ENCODE data around the gene HSPA4.
A peak's percentile ranks its signal among the peaks of the same experiment; 100 is the strongest.
"Not testable (repeated sequence)": the region's sequence is repeated elsewhere in the genome, so short reads cannot be mapped to it uniquely, and the experiment has no call there.

The HSPA4 gene

DNA sequence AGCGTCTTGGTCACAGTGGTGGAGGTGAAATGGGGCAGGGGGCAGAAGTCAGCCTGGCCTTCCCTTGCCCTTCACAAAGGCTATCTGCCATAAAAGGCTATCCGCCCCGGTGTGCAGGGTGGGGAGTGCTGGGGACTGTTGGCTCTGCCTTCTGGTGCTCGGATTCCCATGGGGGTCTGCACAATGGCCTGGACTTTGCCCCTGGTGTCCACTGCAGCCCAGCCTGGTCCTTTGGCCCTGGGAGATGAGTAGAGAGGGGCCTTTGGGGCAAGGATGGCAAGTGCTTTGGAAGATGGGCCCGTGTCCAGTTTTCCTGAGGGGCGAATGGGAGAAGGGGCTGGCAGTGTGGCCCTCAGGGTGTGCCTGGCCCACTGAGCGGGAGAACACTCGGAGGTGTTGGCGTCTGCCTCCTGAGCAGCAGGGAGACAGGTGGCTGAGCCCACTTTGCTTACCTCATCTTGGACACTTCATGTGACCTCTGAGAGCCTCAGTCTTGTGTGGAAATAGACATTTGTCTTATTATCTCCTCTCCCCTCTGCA lies 69.9 kb downstream of the HSPA4 start:
- DNase-seq = no peak

DNA sequence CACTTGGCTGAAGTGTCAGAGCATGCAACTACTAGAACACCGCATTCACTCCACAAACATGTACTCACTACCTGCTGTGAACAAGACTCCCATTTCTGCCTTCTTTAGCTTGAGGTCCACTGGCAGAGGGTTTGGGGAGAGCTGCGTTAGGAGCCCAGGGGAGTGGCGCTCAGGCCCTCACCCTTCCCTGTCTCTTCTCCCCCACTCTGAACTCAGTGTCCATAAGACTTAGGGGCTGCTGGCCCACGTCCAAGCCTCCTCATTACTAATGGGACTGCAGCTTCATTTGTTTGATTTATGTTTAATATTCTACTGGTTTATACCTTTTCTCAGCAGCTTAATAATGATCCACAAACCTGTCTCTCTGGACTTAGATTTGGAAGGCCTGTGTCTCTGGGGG lies 70.9 kb downstream of the HSPA4 start:
- DNase-seq = no peak

DNA sequence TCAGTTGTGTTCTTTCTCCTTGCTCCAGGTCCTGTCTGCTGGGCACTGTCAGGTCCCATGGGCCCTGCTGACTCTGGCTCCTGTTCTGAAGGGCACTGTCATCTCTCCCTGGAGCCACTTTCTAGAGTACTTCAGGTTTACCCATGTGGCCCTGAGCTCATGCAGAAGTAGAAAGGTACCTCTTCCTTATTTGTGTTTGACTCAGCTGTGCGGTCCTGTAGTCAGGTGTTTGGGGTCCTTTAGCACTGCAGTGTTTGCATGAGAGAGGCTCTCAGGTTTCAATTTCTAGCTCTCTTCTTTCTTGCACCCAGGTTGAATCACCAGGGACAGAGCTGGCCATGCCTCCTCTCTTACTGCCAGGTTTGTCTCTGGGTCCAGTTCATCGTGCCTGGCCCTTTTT lies 71.5 kb downstream of the HSPA4 start:
- no peak for DNase-seq

DNA sequence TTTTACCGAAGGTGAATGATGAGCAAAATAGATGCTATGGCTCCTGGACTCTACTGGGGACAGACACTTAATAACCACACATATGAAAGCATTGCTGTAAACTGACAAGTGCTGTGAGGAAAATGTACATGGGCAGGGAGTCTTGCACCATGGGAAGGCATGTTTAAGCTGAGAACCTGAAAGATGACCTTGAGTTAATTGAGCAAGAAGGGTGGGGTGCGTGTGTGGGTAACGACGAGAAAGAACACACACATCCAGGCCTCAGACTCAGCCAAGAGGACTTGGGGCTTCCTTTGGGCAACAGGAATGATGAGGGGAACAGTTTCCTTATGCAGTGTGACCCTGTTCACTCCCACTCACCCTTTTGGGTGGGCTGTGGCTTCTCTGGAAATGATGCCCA lies 73.1 kb downstream of the HSPA4 start:
- no peak for DNase-seq

DNA sequence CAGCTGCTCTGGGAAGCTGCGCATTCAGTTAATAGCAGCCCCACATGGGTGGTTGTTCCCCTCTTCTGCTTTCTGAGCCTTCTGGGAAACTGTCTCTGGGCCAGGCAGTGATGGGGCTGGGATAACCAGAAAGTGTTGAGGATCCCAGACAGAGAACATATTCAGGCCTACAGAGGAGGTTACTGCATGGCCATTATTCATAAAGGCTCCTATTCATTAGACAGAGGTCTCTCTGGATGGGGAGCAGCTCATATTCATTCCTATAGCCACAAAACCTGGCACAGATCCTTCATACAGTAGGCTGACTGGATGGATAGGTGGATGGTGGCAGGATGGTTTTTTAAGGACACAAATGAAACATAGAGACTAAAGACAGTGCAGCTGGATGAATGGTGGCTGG lies 76.3 kb downstream of the HSPA4 start:
- DNase-seq = peak in 1 of 56 donors; percentile 15

DNA sequence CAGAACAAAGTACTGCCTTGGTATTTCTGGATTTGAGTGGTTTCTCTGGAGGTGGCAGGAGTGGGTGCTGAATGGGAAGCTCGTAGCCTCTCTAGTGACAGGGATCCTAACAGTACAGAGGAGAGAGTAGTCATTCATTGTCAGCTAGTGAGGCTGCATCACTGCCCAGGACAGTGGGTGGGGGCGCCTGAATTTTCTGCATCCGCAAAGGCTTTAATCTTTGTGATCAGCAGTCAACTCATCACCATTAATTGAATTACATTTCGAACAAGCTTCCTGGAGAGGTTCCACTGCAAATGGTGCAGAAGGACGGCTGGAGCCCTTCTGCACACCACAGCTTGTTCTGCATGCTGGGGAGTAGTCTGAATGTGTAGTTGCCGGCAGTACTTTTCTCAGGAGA lies 77.5 kb downstream of the HSPA4 start:
- DNase-seq = no peak

DNA sequence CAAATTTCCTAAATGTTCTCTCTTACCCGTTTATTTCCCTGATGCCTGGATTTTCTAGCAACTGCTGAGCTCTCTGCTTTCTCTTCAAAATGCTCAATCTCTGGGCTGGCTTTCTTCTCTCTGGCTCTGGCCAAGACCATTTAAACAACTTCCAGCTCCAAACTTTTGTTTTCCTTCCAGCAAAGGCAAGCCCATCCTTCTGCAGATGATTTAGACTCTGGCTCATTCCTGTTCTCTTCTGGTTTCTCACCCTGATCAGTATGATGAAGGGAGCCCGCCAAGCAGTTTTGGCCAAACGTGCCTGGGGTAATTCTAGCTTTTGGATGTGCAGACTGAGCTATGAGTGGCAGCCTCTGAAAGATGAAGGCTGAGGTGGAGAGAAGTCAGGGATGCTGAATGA lies 78.1 kb downstream of the HSPA4 start:
- no peak for DNase-seq

DNA sequence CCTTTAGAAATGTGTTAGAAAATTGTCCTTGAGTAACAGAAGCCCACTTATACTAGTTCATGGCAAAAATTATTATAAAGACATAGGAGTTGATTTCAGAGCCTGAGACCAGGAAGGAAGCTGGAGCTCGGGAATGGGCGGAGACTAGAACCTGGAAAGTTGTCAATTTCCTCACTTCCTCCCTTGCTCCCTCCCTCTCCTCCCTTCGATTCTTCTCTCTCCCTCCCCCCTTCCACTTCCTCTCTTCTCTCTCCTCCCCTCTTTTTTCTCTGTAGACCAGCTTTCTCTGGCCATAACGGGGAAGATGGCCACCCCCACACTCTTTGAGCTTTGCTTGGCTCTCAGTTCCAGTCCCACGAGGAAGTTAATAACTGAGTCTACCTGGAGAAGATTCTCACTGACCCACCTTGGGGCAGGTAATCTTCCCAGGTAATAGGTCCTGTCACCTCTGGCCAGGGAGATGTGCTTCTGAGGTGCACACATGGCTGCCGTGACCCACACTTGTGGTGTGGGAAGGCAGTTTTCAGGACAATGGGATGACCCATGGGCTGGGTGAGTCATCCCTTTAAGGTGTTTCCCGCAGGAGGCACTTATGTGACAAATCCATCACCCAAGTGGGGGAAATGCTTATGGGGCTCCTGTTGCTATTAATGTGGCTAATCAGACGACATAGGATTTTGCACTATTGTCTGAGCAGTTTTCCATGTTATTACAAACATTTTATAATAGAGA lies 78.7 kb downstream of the HSPA4 start:
- DNase-seq = no peak

DNA sequence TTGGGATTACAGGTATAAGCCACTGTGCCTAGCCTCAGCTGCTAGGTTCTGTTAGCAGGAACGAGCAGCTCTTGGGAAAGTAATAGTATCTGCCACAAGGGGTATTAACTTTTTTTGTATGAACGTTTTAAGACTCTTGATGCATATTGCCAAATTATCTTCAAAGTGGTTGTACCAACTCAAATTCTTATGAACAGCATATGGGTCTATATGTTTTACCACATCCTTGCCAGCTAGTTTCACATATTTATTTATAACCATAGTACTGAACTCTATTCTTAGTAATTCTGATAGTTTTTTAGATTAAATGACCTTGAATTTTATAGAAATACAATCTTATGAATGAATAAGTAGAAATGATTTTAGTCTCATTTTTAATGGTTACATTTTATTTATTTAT lies 80.9 kb downstream of the HSPA4 start:
- DNase-seq = no peak

DNA sequence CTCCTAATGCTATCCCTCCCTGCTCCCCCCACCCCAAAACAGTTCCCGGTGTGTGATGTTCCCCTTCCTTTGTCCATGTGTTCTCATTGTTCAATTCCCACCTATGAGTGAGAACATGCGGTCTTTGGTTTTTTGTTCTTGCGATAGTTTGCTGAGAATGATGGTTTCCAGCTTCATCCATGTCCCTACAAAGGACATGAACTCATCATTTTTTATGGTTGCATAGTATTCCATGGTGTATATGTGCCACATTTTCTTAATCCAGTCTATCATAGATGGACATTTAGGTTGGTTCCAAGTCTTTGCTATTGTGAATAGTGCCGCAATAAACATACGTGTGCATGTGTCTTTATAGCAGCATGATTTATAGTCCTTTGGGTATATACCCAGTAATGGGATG lies 81.4 kb downstream of the HSPA4 start:
- not testable (repeated sequence) for DNase-seq

DNA sequence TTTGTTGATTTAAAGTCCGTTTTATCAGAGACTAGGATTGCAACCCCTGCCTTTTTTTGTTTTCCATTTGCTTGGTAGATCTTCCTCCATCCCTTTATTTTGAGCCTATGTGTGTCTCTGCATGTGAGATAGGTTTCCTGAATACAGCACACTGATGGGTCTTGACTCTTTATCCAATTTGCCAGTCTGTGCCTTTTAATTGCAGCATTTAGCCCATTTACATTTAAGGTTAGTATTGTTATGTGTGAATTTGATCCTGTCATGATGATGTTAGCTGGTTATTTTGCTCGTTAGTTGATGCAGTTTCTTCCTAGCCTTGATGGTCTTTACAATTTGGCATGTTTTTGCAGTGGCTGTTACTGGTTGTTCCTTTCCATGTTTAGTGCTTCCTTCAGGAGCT lies 85.1 kb downstream of the HSPA4 start:
- not testable (repeated sequence) for DNase-seq

DNA sequence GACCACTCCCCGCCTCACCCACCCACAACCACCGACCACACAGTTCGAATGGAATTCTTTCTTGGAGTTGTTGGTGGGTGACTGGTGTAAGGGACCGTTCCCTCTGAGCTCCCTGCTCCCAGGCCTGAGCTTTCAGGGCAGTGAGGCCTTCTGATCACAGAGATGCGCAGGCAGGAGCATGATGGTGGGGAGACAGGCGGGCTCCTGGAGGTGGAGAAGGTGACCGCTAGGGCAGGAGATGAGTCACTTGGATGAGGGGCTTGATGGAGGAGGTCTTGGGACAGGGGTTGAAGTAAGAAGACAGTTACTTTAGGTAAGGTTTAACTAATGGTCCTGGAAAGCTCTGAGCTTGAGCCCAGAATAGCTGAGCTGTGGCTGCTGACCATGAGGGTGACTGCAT lies 88.5 kb downstream of the HSPA4 start:
- no peak for DNase-seq

DNA sequence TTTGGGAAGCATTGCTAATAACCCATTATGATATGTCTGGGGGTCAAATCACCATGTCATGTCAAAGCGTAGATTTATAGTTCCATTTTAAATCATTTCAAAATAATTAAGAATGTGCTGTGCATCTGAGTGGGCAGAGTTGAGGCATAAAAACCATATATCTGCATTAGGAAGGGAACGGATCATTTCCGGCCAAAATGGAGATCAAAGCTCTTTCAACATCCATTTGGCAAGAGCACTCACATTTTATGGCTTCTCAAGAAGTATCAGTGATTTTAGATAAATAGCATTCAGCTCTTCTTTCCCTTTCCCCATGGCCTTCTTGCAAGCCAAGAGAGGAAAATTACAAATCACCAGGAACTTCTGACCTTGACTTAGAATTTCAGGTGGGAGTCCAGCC lies 89.9 kb downstream of the HSPA4 start:
- DNase-seq = no peak

DNA sequence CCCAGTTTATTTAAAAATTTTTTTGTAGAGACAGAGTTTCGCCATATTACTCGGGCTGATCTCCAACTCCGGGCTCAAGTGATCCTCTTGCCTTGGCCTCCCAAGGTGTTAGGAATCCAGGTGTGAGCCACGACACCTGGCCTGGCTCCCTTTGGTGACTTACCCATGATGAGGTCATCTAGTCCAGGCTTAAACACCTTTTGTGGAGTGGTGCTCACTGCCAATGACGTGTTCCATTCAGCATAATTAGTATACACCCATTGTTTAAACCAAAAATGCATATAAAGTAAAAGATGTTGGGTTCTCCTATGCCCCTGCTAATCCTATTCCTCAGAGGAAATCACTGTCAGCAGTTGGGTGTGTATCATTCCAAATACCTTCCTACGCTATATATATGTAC lies 91.0 kb downstream of the HSPA4 start:
- no peak for DNase-seq

DNA sequence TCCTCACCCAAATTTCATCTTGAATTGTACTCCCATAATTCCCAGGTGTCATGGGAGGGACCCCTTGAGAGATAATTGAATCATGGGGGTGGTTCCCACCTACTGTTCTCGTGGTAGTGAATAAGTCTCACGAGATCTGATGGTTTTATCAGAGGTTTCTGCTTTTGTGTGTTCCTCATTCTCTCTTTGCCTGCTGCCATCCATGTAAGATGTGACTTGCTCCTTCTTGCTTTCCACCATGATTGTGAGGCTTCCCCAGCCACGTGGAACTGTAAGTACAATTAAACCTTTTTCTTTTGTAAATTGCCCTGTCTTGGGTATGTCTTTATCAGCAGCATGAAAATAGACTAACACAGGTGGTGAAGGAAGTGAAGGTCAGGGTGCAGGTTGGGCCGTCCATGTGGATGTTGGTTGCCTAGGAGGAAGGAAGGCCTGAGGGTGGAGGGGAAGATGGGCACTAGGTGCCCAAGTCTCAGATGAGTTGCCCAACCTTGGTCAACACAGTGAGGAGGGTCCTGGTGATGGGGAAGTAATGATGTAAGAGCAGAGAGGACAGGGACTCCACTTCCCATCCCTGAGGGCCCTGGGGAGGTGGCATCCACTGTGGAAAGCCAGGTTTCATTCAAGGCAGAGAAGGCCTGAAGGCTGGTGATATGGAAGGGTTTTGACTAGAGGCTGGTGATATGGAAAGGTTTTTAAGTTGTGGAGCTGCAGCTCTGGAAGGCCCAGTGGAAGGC lies 92.6 kb downstream of the HSPA4 start:
- DNase-seq = no peak

DNA sequence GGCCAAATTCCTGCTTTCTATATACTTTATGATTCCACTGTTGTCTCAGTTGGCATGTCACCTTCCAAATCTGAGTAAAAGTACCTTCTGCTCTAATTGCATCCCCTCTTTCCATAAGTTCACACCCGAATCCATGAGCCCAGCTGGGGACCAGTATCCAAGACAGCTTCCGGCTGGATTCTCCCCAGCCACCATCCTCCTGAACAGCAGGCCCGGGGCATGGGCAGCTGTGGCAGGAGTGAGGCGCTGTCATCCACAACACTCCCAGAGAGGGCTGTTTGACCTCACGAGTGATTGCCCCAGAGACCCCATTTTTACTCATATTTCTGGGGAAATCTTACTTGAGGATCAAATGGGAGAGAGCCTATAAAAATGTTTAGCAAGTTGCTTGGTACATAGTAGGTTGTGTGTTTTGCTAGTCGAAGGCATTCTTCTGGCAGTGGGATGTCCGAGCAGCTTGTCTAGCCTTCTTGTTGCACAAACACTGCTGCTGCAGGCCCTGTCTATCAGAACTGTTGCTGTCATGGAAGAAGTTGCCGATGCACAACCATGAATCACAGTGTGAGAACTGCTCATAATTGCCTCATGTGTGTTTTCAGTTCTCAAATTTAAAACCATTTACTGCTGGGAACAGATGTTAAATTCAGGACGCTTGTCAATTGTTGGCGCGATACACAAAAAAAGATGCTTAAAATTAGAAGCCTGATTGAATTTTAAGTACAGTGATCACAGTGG lies 93.8 kb downstream of the HSPA4 start:
- no peak for DNase-seq

DNA sequence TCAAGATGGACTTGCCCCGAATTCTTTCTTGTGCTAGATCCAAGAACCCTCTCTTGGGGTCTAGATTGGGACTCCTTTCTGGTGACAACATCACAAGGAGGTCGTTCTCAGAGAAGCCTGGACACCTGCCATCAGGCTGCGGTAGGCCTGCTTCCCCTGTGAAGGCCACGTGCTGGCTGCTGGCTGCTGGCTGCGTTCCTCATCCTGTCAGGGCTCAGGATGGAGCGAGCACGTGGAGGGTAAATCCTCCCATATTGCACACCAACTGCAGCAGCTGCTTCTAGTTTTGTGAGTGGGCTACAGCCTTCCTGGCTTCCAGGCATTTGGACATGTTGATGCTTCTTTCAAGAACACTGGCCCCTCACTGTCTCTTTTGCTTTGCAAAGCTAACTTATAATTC lies 95.6 kb downstream of the HSPA4 start:
- DNase-seq = peak in 9 of 56 donors; percentile 3 to 34 (median 6)

DNA sequence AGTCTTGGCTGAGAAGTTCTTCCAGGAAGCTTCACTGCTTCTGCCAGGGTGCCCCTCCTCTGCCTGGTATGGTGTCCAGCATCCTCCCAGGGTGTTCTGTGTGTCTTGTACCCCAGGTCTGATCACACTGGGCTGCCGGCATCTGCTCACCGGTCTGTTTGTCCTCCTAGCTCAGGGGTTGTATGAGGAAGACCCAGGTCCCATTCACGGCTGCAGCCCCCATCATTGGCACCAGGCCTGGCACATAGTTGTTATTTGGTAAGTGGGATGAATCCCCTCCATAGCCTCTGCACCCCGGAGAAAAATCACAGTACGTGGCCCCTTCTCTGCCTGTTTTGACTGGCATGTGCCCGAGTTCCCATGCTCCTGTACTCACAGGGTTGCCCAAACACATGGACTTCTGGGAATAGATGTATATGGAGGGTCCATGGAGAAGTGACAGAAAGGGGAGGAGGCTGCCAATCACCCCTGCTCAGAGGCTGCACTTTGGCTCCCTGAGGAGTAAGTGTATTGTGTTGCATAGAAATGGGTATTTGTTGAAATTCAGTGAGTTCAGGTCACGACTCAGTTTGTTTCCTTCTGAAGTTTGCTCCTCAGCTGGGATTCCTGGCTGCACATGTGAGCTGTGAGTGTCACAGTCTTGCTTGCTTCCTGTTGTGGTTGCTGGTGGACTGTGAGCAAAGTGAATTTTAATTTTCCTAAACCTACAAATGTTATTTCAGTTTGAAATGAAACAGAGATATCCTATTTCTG lies 96.2 kb downstream of the HSPA4 start:
- DNase-seq = no peak

DNA sequence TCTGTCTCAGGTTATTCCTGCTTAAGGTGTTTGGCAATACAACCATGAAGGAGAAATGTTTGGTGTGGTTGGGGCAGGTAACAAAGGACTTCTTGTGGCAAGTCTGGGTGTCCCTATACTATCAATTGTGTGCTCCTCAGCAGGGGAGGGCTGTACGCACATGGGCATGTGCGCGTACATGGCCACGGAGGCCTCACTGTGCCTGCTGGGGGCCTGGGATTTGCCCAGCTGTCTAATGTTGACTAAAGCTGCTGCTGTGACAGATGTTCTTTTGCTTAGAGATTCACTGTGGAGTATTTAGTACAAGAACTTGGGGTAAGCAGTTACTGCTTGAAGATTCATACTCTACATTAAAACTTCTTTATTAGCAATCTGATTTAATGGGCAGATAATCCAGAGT lies 97.5 kb downstream of the HSPA4 start:
- no peak for DNase-seq

DNA sequence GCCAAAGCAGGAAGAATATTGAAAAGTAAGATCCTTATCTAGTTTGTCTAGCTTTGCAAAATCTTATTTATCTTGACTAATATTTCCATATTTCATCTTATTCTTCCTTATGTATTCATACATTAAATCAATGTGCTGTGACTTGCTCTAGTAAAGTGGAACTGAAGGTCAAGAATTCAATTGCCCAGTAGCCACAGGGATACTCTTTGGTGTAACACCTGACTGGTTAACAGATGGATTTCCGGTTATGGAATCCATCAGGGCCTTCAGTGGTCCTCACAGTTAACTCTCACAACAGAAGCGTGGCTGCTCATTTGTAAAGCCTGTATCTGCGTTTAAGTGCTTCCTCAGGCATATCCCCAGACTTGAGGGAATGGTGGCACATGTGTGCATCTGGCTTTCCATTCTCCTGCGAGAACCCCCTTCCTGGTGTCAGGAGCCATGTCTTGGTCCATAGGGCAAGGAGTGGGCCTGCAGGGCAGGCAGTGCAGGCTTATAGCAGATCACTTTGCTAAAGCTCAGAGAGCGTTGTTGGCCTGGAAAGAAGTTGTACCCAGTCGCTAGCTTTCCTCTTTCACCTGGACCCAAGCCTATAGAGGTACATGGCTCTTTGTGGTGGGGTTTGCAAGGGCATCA lies 99.2 kb downstream of the HSPA4 start:
- no peak for DNase-seq

All from nucleus accumbens (tissue), 56 donors.